ENCODE data around the gene PHC3. TPM values are rescaled to one million over a fixed set of nuclear protein-coding genes. Genes with fewer than 3 reads are reported as not detected.

Gene PHC3
- total RNA-seq, 1 donor: 65.6 TPM

DNA sequence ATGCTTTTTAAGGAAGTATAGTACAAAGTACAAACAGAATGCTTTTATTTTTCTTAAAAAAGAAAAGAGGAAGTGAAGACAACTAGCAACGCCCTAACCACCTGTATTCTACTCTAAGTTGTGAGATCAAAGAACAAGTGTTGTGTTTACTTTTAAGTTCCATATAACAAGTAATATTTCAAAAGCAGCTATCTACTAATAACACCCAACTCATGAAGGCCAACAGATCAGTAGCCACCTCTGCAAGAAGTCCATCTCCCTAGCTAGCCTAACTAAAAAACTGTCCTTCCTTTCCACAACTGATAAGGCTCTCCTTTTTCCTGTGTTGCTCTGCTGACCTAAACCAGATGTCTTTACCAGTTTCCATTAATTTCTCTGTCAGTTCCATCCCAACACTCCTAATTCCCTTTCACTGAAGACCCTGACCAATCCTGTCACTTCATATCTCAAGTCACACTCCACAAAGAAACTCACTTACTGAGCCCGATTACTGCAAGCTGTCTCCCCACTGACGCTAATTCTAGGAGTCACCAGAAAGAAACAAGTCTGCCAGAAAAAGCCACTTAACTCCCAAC, 26.9 kb downstream of the PHC3 start:
- no peak overlapping the region for H3K4me3 ChIP-seq (ENCODE audit: low read depth, low read length)
- DNase-seq (ENCODE audit: low read depth): no peak
- TF ChIP-seq, protein P1, sequence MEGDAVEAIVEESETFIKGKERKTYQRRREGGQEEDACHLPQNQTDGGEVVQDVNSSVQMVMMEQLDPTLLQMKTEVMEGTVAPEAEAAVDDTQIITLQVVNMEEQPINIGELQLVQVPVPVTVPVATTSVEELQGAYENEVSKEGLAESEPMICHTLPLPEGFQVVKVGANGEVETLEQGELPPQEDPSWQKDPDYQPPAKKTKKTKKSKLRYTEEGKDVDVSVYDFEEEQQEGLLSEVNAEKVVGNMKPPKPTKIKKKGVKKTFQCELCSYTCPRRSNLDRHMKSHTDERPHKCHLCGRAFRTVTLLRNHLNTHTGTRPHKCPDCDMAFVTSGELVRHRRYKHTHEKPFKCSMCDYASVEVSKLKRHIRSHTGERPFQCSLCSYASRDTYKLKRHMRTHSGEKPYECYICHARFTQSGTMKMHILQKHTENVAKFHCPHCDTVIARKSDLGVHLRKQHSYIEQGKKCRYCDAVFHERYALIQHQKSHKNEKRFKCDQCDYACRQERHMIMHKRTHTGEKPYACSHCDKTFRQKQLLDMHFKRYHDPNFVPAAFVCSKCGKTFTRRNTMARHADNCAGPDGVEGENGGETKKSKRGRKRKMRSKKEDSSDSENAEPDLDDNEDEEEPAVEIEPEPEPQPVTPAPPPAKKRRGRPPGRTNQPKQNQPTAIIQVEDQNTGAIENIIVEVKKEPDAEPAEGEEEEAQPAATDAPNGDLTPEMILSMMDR (IDR thresholded peaks at IDR 0.05; ENCODE audit: insufficient read depth, low read length): no peak

DNA sequence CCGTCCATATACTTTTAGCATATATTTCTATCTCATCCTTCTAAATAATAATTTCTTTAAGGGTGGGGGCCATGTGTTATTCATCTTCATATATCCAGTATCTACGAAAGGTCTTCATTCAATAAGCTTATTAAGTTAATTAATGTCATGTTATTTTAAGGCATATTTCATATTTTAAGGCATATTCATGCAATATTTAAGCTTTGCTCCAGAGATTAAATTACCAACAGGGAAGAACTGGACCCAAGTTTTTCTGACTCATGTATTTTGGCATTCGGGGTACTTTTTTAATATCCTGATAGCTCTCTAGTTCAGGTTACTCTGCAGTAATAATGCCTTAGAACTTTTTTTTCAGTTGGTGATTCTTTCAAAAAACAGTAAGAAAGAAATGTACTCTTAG, 27.4 kb downstream of the PHC3 start:
- DNase-seq (ENCODE audit: low read depth): peak; percentile 70
- no peak overlapping the region for H3K4me3 ChIP-seq (ENCODE audit: low read depth, low read length)
- TF ChIP-seq, protein P1 (IDR thresholded peaks at IDR 0.05; ENCODE audit: insufficient read depth, low read length): no peak

DNA sequence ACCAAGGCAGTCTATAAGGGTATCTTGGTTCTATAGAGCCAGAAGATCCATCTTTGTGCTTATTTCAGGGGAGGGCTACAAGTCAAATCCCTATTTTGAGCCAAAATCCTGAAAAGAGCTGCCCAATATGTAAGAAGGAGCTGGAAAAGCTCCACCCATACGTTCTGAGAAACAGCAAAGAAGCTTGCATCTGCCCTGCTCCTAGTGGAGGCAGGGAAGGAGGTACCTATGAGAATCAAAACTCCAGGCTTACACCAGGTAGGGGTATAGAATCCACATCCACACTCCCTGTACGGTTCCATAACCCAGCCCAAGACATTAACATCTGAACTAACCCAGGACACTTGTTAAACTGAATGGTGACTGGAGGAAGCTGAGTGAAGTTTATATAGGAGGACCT, 30.0 kb downstream of the PHC3 start:
- TF ChIP-seq, protein P1 (IDR thresholded peaks at IDR 0.05; ENCODE audit: insufficient read depth, low read length): no peak
- DNase-seq (ENCODE audit: low read depth): no peak
- H3K4me3 ChIP-seq (ENCODE audit: low read depth, low read length): no peak overlapping the region

DNA sequence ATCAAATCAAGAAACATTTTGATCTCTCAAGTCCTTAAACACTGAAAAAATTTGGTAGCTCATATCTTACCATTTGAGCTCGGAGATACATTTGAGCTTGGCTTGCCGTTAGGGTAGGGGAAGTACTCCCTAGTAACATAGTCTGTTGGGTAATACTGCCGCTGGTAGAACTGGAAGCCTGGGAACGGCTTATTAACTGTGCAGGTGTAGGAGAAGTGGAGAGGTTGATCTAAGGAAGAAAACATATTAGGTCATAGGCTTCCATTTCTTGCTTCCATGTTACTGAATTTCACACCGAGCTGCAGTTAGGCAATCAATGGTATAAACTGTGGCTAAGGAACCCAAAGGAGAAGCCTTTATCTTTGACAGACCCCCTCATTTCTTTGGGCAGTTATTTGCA, 32.5 kb downstream of the PHC3 start:
- no peak for DNase-seq (ENCODE audit: low read depth)
- H3K4me3 ChIP-seq (ENCODE audit: low read depth, low read length): no peak overlapping the region
- TF ChIP-seq, protein P1 (IDR thresholded peaks at IDR 0.05; ENCODE audit: insufficient read depth, low read length): no peak

DNA sequence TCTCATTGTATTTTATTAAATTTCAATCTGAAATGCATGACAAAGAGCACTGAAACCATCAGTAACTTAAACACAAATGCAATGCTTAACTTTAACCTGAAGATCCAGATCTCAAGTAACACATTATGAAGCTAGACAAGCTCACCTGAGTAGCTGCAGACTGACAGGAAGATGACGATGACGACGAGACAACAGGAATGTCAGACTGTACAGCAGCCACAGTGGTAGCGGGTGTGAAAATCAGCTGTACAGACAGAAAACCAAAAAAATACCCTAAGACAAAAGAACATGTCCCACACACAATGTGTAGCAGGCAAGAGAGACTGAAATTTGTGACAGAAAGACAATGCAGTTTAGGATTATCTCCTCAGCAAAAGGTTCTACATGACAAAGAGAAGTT, 36.3 kb downstream of the PHC3 start:
- no peak overlapping the region for H3K4me3 ChIP-seq (ENCODE audit: low read depth, low read length)
- DNase-seq (ENCODE audit: low read depth): no peak
- TF ChIP-seq, protein P1 (IDR thresholded peaks at IDR 0.05; ENCODE audit: insufficient read depth, low read length): no peak

DNA sequence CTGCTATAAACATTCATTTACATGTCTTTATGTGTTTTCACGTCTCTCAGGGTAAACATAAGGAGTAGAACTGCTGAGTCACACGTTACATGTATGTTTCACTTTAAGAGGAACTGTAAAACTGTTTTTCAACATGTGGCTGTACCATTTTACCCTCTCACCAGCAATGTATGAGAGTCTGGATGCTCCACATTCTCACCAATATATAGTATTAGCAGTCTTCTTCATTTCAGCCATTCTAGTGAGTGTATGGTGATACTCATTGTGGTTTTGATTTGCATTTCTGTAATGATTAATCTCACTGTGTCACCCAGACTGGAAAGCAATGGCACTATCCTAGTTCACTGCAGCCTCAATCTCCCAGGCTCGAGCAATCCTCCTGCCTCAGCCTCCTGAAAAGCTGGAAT, 37.1 kb downstream of the PHC3 start:
- H3K4me3 ChIP-seq (ENCODE audit: low read depth, low read length): no peak overlapping the region

More for the DNA sequence above, 37.1 kb downstream of the PHC3 start:
- TF ChIP-seq, protein P1 (IDR thresholded peaks at IDR 0.05; ENCODE audit: insufficient read depth, low read length): no peak
- DNase-seq (ENCODE audit: low read depth): no peak
